Renal cortex interstitium (tissue), 11 donors: ENCODE results near the gene MAB21L4. TPM values are rescaled to one million over a fixed set of nuclear protein-coding genes. Genes with fewer than 3 reads are reported as not detected.
A peak's percentile ranks its signal among the peaks of the same experiment; 100 is the strongest.

ENCODE experiments used
- DNase-seq, 11 donors: peaks; one replicate each; pipeline ENCODE4 v3.0.0-alpha.2; 2013; ENCODE audit warnings: low read depth in 9 of 11, low spot score in 4 of 11; ENCODE audit errors: extremely low read depth in 1 of 11
- polyA plus RNA-seq, 3 donors: library from polyadenylated mRNA; unstranded; fragments of 120-200 nt; gene quantifications; one replicate each; pipeline ENCODE4 v1.2.1, GENCODE V29; 2013; ENCODE audit not compliant: insufficient read length in 3 of 3

The MAB21L4 gene
- polyA plus RNA-seq, 3 donors, result 7.2 to 9.7 (median 7.7) TPM

DNA sequence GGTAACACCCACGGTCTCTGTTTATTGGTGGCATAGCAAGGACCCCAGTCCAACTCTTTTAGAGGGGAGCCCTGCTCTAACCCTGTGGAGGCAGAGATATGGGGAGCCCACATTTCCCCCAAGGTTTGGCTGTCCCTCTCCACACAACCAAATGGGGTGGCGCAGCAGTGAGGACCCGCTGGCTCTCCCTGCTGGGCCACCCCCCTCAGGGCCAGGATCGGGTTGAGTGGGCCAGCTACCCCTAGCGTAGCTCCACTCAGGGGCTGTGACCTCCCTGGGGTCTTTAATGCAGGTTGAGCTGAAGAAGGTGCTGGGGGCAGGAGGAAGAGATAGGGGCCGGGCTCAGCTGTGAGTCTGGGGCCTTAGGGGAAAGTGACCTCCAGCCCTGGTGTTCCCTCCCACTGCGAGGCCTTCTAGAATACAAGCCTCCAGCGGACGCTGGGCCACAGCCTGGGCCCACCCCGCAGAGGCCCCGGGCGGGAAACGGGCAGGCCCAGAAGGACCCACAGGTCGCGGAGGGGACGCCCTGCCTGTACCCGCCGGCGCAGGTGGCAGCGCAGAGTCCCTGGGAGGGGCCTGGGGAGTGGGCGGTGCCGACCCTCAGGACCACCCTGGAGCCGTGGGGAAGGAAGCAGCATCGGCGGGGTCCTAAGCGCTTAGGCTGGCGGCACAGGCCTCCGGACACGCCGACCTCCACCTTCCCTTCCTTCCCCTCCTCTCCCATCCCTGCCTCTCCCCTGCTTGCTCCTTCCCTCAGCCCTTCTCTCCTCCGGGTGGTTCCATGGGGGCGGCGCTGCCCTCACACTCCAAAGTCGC lies 19.8 kb upstream of the MAB21L4 start:
- no peak for DNase-seq

DNA sequence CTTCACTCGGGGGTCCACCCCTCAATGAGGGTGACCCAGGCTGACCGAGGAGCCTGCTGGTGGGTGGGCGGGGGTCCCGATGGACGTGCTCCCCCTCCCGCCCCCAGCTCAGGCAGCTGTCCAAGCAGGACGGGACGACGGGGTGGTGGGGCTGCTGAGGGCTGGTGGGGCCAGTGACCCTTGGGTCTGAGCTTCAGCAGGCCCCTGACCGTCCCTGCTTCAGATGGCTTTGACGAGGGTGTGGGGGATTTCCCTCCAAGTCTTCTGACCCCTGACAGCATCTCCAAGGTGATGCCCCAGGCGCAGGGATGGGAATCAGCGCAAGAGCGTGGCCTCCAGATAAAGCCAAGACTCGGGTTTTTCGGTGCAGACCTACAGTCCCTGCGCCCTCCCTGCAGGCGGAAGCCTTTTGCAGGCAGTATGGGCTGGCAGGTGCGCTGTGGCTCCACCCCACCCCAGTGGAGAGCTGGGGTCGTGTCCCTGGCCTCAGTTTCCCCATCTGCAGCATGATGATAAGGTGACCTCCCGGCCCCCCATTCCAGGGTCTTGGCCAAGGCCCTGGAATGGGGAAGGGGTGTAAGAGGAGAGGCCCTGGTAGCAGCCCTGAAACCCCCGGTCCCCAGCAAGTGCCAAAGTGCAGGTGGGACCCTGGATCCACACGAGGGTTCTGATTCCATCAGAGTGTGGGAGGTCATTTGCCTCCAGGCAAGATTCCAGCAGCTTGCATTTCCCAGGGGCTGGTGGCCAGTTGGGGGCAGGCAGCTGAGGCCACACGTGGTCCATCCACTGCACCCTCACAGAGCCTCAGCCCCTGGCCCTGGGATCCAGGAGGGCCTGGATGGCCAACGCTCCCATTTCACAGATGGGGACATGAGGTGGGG lies 18.9 kb upstream of the MAB21L4 start:
- DNase-seq, result no peak

- peak in 4 of 11 donors; percentile 48 to 67 (median 58) for DNase-seq
These were observed 18.1 kb upstream of the MAB21L4 start for GRCh38 chr2:240913810-240914644.

DNA sequence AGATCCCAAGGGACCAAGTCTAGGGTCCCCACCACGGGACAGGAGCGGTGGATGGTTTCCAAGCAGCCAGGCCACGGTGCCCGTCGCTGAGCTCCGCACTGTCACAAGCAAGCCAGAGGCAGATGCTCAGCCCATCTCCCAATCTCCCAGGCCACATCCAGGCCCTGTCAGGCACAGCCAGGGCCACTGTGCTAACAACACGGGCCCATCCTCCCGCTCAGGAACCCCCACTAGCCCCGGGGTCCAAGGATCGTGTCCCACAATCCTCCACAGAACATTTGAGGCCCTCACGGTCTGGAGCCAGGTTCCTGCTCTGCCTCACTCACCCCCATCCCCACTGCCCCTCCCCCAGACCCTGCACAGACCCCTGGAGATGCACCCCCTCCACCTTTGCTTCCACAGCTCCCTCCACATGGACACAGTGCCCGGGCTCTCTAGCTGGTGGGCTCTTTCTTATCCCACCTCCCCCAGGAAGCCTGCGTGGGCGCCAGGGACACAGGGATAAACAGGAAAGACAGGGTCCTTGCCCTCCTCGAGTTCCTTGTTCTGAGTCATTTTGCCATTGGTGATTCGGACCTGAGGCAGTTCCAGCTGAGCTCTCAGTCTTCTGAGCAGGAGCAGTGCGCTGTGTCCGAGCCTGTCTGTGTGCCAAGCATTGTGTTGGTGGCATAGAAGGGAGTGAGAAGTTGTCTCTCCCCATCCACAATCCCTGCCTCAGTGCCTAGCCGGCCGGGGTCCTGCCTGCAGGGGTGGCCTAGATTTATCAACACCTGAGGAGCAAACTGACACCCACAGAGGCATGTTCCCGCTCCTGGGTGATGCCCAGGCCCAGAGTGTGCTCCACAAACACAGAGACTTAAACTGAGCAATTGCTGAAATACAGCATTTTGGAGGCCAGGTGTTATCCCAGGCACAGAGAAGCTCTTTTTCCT lies 17.2 kb upstream of the MAB21L4 start:
- no peak for DNase-seq

DNA sequence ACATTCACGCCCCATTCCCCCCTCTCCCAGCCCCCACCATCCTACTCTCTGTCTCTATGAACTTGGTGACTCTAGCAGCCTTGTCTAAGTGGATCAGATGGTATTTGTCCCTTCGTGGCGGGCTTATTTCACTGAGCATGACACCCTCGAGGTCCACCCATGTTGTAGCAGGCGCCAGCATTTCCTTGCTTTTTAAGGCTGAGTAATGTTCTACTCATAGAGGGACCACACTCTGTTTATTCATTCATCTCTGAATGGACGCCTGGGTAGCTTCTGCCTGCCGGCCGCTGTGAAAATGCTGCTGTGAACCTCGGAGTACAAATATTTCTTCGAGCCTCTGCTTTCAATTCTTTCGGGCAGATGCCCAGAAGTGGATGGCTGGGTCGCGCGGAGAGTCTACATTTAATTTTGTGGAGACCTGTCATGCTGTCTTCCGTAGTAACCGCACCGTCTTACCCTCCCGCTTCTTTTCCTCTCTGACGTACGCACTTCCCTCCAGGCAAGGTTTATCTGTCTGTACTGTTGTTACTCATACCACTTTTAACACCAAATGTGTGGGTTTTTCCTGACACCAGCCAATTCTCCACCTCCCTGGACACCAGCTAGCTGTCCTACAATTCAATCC lies 15.8 kb upstream of the MAB21L4 start:
- no peak for DNase-seq

- DNase-seq, result no peak
These were observed 13.4 kb upstream of the MAB21L4 start for GRCh38 chr2:240909216-240909974.

DNA sequence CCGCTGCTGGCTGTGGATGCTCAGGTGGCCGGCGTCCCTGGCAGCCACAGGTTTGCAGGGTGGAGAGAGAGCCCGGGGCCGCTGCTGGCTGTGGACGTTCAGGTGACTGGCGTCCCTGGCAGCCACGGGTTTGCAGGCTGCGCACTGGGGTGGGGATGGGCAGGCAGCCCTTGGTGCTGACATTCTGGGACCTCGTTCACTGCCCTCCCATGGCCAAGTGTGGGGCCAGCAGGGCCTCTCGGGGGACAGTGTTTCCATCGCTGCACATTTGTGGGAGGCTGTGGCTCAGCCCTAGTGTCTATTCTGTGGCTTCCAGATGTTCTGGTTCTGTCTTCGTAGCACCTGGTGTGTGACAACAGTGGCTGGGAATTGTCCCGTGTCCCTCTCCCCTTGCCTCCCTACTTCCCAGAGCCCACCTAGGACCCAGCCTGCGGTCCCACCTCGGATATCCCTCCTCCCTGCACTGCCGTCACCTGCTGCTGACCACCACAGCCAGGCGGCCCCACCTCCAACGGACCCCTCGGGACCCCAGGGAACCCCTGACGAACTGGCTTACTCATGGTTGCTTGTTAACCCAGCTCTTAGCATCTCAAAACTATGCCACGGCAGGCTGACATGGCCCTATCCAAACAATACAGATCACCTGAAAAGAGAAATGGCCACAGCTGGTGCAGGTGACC lies 11.1 kb upstream of the MAB21L4 start:
- DNase-seq, result no peak

DNA sequence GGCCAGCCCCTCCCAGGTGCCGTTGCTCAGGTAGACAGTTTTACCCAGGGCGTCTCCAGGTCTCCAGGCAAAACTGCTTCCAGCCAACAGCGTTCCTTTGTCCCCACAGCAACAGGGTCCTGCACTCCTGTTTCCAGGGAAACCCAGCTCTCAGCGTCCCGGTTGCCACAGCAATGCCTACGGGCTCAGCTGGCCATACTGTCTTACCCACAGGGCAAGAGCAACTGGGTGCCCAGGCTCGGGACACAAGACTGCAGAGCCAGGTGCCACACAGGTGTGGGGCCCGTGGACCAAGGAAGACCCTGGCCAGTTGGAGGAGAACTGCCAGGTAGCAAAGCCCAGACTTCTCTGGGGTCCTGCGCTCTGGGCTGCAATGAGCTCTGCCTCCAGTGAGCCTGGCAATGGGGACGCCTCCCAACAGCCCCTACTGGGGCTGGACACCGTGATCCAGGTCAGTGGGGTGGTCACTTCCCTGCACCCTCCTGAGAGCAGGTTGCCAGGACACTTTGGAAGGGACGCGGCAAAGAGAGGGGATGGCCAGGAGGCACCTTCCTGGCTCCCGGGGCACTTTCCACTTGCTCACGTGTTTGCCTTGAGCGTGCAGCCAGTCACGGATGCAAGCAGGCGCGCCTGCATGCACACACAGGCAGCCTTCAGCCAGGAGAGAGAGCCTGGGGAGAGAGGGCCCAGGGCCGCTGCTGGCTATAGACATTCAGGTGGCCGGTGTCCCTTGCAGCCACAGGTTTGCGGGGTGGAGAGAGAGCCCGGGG lies 10.4 kb upstream of the MAB21L4 start, which contains the start of gene CROCC2:
TSS of gene CROCC2 (plus strand) at position 196 of the 770 bp plus-strand sequence. CDS start at position 374, 178 bp downstream.
- DNase-seq, result peak in 1 of 11 donors; percentile 62

DNA sequence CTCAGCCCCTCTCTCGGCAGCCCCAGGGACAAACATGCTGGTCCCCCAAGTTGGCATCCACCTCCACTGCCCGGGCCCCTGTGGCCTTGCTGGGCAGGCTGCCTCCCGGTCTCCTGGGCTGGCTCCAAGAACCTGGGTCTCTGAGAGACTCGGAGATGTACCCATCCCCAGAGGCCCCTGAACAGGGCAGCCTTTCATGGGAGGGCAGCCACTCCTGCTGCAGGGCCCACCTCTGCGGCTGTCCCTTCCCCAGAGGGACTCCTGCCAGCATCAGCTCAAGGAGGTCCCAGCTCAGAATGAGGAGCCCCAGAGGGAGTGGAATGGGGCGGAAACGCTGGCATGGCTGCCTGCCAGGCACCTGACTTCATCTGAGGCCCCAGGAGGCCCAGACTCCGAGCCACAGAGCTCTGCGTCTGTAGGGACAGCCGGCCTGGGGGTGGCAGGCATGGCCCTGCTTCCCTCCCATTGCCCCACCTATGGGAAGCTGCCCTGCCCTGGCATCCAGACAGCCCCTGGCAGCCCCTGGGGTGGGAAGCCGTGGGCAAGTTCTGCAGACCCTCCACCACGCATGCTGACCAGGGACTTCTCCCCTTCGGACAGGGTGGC lies 9.3 kb upstream of the MAB21L4 start:
- no peak for DNase-seq

GRCh38 chr2:240904216-240905175 lies 8.5 kb upstream of the MAB21L4 start:
- DNase-seq, result no peak

DNA sequence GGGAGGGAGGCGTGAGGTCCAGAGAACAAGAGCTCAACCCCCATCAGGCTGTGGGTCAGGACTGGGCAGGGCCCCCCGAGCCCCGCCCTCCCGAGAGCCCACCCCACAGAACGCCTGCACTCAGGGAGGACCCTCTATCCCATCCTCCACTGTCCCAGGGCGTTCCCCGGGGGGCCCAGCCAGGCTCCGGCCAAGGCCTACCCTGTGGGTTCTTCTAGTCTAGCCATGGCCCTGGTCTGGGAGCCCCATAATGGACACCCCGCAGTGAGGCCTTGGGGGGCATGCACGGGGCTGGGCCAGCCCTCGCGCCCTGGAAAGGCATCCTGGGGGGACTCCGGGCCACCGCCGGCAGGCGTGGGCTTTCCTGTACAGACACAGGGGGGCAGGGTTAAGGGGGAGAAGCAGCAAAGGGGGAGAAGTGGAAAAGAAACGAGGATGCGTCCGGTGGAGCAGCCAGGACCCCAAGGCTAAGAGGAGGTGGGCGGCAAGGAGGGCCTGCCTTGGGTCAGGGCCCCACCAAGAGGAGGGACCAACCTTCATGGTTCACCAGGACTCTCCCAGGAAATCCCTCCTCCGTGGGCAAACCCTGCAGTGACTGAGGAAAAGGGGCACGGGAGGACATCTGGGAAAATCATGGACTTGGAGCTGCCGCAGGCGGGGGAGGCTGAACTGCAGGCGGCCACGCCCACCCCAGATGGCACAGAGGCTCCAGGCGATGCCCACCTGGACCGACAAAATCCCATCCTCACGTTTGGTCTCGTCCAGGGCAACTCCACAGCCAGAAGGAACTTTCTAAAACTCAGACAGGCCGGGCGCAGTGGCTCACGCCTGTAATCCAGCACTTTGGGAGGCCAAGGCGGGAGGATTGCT lies 7.5 kb upstream of the MAB21L4 start:
- no peak for DNase-seq

DNA sequence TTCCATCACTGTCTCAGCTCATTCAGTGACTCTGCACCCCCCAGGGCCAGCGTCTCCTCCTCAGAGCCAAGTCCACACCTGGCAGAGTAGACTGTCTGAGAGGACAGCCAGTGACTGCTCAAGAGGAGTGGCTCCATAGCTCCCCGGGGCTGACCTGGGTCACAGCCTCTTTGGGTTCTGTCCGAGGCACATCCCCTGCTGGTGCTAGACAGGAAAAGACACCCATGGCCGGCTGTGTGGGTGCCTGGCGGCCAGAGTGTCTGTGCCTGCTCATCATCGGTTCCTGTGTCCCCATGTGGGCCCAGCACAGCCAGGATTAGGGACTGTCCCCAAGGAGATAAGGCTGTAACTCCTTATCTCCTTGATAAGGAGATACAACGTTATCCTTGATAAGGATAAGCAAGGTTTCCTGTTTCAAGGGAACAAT lies 6.7 kb upstream of the MAB21L4 start:
- no peak for DNase-seq

GRCh38 chr2:240901986-240902614 lies 6.1 kb upstream of the MAB21L4 start:
- no peak for DNase-seq
